Chondrocyte (in vitro differentiated cells): ENCODE data around the gene ADD3. TPM values are rescaled to one million over a fixed set of nuclear protein-coding genes. Genes with fewer than 3 reads are reported as not detected.

ENCODE experiments used
- DNase-seq: peaks from one replicate; pipeline ENCODE4 v3.0.0; 2021; ENCODE audit warnings: mixed read lengths, low spot score
- H3K27ac Mint-ChIP-seq: one replicate; pipeline ENCODE4 v1.8.0; 2021; ENCODE audit warnings: mild to moderate bottlenecking, moderate library complexity, mixed read lengths; ENCODE audit not compliant: unreplicated experiment
- H3K27me3 Mint-ChIP-seq: 2 replicates; pipeline ENCODE4 v1.8.0; 2021; ENCODE audit warnings: low read depth, mixed read lengths
- H3K36me3 Mint-ChIP-seq: 2 replicates; pipeline ENCODE4 v1.8.0; 2021; ENCODE audit warnings: low read depth, mixed read lengths
- H3K4me1 Mint-ChIP-seq: 2 replicates; pipeline ENCODE4 v1.8.0; 2021; ENCODE audit warnings: low read depth, mild to moderate bottlenecking, mixed read lengths
- H3K4me3 Mint-ChIP-seq: one replicate; pipeline ENCODE4 v1.8.0; 2021; ENCODE audit warnings: mild to moderate bottlenecking, moderate library complexity, mixed read lengths; ENCODE audit not compliant: unreplicated experiment
- H3K9me3 Mint-ChIP-seq: 2 replicates; pipeline ENCODE4 v1.8.0; 2021; ENCODE audit warnings: low read depth, mixed read lengths
- total RNA-seq: library from RNA; stranded (reverse); gene quantifications from 3 replicates; pipeline ENCODE4 v1.2.1, GENCODE V29; 2021
- TF ChIP-seq, protein P1 (sequence below): fragments of 200-600 bp; sonication (generic); IDR thresholded peaks from 2 replicates; pipeline ENCODE4 v1.5.0; 2021; ENCODE audit warnings: antibody characterized with exemption, mild to moderate bottlenecking, moderate library complexity

Gene ADD3
- total RNA-seq, 1 donor from 2014 or later: 75.1 TPM

DNA sequence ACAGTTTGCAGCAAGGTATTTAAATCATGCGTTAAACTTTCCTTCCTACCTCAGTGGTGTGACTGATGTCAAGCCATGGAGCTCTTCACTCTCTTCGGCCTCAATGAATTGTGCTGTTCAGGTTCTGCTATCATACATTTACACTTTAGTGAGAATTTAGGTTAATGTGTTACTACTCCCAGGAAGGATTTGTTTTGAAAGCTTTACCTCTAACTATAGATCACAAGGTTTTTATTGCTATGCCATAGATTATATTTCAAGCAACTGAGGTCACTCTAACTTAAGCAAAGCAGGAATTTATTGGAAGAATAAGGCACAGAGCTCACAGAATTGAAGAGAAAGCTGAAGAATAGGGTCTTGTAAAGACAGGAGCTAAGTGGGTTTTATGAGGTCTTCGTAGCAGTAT is 11.0 kb upstream of the ADD3 start:
- DNase-seq: no peak
- Mint-ChIP-seq H3K9me3 (no peaks in the 10 kb centered on the region), H3K4me3 (no peak overlapping the region), H3K4me1 (peaks cover 35% of the 10 kb centered on the region), H3K27ac (peak overlapping the region; percentile 9), H3K36me3 (no peaks in the 10 kb centered on the region), H3K27me3 (no peaks in the 10 kb centered on the region)
- TF ChIP-seq, protein P1, sequence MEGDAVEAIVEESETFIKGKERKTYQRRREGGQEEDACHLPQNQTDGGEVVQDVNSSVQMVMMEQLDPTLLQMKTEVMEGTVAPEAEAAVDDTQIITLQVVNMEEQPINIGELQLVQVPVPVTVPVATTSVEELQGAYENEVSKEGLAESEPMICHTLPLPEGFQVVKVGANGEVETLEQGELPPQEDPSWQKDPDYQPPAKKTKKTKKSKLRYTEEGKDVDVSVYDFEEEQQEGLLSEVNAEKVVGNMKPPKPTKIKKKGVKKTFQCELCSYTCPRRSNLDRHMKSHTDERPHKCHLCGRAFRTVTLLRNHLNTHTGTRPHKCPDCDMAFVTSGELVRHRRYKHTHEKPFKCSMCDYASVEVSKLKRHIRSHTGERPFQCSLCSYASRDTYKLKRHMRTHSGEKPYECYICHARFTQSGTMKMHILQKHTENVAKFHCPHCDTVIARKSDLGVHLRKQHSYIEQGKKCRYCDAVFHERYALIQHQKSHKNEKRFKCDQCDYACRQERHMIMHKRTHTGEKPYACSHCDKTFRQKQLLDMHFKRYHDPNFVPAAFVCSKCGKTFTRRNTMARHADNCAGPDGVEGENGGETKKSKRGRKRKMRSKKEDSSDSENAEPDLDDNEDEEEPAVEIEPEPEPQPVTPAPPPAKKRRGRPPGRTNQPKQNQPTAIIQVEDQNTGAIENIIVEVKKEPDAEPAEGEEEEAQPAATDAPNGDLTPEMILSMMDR: no peak

DNA sequence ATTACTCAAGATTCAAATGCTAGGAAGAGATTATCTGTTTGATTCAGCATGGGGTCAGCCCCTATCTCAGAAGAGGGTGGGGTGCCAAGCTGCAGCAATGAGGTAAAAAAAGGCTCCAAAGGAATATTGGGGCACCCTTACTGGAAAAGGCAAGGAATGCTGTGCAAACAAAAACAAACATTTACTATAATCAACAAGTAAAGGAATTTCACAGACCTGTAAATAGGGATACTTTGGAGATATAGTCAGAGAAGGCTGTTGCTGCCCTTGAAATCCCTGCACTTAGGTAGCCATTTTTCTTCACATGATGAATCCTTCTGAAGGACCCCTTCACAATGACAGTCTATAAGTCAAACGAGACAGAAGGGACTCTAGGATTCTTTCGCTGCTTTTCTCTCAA is 10.6 kb upstream of the ADD3 start:
- Mint-ChIP-seq H3K4me3 (no peak overlapping the region), H3K27ac (no peak overlapping the region), H3K9me3 (no peaks in the 10 kb centered on the region), H3K4me1 (peaks cover 30% of the 10 kb centered on the region), H3K36me3 (no peaks in the 10 kb centered on the region), H3K27me3 (no peaks in the 10 kb centered on the region)
- TF ChIP-seq, protein P1: no peak
- no peak for DNase-seq

DNA sequence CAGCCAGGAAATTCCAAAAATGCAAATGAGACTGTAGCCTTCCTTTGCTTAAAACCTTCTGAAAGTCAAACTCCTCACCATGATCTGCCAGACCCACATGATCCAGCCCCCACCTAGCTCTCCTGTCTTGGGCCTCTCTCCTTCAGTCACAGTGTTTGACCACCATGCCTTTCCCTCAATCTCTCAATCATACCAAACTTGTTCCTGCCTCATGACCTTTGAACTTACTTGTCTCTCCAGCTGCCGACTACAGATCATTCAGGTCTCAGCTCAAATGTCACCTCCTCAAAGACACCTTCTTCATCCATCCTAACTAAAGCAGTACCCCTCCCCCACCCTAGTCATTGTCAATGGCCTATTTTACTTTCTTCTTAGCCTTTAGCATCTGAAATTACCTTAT is 9.3 kb upstream of the ADD3 start:
- Mint-ChIP-seq H3K4me1 (peaks cover 27% of the 10 kb centered on the region), H3K9me3 (no peaks in the 10 kb centered on the region), H3K36me3 (no peaks in the 10 kb centered on the region), H3K27ac (no peak overlapping the region), H3K27me3 (no peaks in the 10 kb centered on the region), H3K4me3 (no peak overlapping the region)
- DNase-seq: no peak
- TF ChIP-seq, protein P1: no peak

DNA sequence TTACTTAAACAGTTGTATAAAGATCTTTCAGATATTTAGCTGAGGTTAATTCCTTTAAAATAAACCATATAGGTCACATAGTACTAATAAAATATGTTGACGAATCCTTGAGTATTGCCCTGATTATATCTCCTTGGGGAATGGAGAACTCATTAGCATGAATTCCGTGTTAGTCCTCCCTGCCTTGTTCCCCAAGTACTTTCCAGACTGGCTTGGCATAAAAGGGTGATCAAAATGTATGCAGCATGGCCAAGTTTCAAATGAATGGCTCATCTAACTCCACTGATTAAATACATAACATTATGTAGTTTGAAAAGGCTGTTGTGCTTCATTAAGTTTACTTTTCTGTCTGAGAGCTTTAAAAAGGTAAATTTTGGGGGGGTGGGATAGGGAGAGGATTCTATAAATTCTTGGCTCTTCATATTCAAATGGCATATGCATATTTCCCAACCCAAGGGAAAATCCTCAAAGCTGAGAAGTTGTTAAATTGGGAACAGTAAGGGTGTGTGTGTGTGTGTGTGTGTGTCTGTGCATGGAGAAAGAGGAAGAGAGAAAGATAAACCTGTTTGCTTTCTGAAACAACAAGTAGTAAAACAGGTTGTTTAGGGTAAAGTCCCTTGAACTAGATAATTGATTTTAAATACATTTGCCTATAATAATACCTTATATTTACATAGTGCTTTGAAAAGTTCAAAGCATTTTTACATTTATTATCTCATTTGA is 4.8 kb upstream of the ADD3 start:
- TF ChIP-seq, protein P1: no peak
- H3K4me3 Mint-ChIP-seq: no peak overlapping the region
- no peak overlapping the region for H3K27ac Mint-ChIP-seq
- H3K4me1 Mint-ChIP-seq: peaks cover 17% of the 10 kb centered on the region
- no peak for DNase-seq
- no peaks in the 10 kb centered on the region for H3K36me3 Mint-ChIP-seq
- H3K9me3 Mint-ChIP-seq: no peaks in the 10 kb centered on the region
- no peaks in the 10 kb centered on the region for H3K27me3 Mint-ChIP-seq

DNA sequence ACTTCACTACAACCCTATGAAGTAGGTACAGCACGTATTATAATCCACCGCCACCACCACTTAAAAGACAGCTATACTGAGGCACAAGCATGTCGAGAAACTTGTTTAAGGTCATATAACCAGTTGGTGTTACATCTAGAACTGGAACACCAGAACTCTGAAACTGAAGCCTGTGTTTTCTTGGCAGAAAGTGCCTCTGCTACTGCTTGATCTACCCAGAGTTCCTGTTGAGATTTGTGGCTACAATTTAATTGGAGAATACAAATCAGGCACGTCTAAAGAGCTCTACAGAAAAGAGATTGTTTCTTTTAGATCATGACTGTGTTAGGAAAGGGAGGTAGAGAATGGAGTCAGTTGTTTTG is 4.3 kb upstream of the ADD3 start:
- Mint-ChIP-seq H3K27ac (no peak overlapping the region), H3K27me3 (no peaks in the 10 kb centered on the region), H3K4me3 (no peak overlapping the region), H3K4me1 (peaks cover 13% of the 10 kb centered on the region), H3K36me3 (no peaks in the 10 kb centered on the region), H3K9me3 (no peaks in the 10 kb centered on the region)
- TF ChIP-seq, protein P1: no peak
- DNase-seq: no peak
